ENCODE data around the gene LSG1.

- TF ChIP-seq, protein P1, sequence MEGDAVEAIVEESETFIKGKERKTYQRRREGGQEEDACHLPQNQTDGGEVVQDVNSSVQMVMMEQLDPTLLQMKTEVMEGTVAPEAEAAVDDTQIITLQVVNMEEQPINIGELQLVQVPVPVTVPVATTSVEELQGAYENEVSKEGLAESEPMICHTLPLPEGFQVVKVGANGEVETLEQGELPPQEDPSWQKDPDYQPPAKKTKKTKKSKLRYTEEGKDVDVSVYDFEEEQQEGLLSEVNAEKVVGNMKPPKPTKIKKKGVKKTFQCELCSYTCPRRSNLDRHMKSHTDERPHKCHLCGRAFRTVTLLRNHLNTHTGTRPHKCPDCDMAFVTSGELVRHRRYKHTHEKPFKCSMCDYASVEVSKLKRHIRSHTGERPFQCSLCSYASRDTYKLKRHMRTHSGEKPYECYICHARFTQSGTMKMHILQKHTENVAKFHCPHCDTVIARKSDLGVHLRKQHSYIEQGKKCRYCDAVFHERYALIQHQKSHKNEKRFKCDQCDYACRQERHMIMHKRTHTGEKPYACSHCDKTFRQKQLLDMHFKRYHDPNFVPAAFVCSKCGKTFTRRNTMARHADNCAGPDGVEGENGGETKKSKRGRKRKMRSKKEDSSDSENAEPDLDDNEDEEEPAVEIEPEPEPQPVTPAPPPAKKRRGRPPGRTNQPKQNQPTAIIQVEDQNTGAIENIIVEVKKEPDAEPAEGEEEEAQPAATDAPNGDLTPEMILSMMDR (IDR thresholded peaks at IDR 0.05): no peak
- TF ChIP-seq POLR2A (IDR thresholded peaks at IDR 0.05): no peak
These were observed 13.3 kb downstream of the LSG1 start for GRCh38 chr3:194658477-194659242.

Data from adrenal gland (tissue), 5 donors.